HG02884 (cell line): ENCODE measurements around the gene CLIC4.
"Not testable (repeated sequence)": the region's sequence is repeated elsewhere in the genome, so short reads cannot be mapped to it uniquely, and the experiment has no call there.

Experiments used
- ATAC-seq: cut with Tn5 transposase; IDR thresholded peaks from one replicate; pipeline ENCODE4 v1.9.1; 2021; ENCODE audit warnings: mild to moderate bottlenecking, moderate library complexity; ENCODE audit not compliant: unreplicated experiment

The CLIC4 gene

DNA sequence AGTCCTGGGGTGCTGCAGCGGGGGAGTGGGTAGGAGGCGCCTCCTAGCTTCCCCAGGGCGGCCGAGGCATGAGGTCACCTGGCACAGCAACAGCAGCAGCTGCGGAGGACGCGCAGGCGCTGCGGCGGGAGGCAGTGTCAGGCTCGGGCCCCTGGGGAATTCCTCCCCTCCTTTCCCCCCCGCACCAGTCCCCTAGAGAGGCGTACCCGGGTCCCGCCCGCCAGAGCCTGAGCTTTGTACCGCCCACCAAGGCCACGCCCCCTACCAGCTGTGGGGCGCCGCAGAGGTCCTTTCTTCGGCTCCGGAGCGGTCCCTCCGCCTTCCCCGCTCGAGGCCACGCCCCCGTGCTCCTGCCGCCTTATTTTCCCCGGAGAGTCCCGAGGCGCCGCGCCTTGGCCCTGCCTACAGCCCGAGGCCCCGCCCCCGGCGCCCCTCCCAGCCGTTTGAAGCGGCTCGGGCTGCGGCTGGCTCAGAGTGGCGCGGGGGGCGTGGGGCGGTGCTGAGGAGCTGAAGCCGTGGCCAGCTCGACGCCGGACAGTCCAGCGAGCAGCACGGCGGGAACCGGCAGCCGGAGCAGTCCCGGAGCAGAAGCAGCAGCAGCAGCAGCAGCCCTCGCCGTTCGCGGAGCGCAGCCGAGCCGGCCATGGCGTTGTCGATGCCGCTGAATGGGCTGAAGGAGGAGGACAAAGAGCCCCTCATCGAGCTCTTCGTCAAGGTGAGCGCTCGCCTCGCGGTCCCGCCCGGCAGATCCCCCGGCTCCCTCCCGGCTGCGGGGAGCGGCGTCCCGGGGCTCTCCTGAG is at the start of gene CLIC4:
Gene CLIC4 (plus strand): TSS at position 537 of the 800 bp plus-strand sequence. CDS start 107 bp downstream, at position 644.
- peak; percentile 59 for ATAC-seq

GRCh38 chr1:24696041-24696755 is 49.0 kb upstream of the CLIC4 start:
- no peak for ATAC-seq

- ATAC-seq, result no peak
Observed at GRCh38 chr1:24696756-24697330, 48.4 kb upstream of the CLIC4 start.

GRCh38 chr1:24697453-24698001 is 47.7 kb upstream of the CLIC4 start:
- not testable (repeated sequence) for ATAC-seq

- ATAC-seq, result not testable (repeated sequence)
Observed at GRCh38 chr1:24698326-24698725, 46.9 kb upstream of the CLIC4 start.

DNA sequence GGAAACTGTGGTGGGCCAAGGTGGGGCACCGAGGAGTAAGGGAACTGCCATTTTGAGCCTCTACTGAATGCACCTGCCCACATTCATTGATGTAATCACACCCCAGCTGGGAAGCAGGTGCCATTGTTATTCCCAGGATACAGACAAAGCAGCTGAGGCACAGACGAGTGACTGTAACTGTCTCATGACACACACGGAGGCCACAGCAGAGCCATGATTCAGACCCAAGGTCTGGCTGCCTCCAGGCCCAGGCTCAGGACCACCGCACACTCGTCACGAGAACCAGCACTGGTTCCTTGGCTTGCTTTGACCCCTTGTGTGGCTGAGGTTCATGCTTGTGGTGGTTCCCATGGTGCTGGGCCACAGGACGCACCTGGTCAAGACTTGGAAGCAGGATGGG is 45.6 kb upstream of the CLIC4 start:
- ATAC-seq, result no peak

- no peak for ATAC-seq
Observed at GRCh38 chr1:24702511-24703293, 42.5 kb upstream of the CLIC4 start.

- ATAC-seq, result no peak
Observed at GRCh38 chr1:24704411-24705259, 40.6 kb upstream of the CLIC4 start.

- peak; percentile 60 for ATAC-seq
Observed at GRCh38 chr1:24705260-24706073, 39.8 kb upstream of the CLIC4 start.

GRCh38 chr1:24706074-24706389 is 39.2 kb upstream of the CLIC4 start:
- not testable (repeated sequence) for ATAC-seq

DNA sequence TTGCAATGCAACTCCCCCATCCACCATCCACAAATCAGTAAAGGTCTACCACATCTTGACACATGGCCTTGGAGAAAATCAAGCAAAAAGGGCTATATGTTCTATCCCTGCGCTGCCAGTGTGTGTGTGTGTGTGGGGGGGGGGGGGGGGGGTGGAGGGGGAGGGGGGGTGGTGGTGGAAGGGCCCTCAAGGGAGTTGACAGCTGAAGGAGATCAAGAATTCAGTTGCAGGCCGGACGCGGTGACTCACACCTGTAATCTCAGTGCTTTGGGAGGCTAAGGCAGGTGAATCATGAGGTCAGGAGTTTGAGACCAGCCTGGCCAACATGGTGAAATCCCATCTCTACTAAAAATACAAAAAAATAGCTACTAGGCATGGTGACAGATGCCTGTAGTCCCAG is 37.6 kb upstream of the CLIC4 start:
- ATAC-seq, result no peak

DNA sequence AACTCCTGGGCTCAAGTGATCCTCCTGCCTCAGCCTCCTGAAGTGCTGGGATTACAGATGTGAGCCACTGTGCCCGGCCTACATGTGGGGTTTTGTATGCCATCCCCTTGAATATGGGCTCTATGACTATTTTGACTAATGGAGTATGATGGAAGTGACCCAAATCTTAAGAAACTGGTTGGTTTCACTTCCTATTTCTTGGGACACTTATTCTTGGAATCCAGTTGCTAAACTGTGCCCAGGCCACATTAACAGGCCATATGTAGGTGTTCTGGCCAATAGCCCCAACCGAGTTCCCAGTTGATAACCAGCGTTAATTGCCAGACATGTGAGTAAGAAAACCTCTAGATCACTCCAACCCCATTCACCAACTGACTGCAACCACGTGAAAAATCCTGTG is 36.3 kb upstream of the CLIC4 start:
- no peak for ATAC-seq

GRCh38 chr1:24709791-24710441 is 35.3 kb upstream of the CLIC4 start:
- ATAC-seq, result no peak

GRCh38 chr1:24711329-24711728 is 33.9 kb upstream of the CLIC4 start:
- ATAC-seq, result no peak

DNA sequence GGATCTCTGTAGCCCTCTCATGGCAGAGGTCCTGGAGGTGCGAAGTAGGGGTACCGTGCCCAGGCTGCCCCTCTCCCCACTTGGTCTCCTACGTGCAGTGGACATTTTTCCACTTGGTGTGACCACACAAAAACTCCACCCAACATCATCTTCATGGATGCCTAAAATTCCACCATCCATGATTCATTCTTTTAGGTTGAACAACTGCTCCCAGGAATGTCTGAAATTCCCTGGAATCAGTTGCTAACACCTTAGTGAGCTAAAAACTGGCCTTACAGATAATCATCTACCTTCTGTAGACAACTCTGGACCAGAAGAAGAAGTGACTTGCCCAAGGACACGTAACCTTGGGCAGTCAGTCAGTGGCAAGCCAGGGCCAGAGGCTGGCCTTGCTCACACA is 32.1 kb upstream of the CLIC4 start:
- no peak for ATAC-seq

DNA sequence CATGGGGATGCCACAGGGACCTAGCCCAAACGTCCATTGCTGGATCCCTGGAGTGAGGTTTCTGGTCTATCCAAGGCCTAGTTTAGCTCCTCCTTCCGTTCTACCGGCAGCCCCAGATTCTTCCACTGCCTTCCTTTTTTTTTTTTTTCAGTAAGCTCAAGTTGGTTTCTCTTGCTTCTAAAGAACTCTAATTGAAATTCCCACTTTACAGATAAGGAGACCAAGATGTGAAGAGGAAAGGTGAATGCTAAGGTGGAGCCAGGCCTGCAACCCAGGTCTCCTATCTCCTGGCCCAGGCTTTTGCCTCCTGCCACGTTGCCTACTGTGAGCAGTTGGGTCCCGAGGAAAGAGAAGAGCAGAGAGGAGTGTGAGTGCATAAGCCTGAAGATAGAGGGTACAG is 31.5 kb upstream of the CLIC4 start:
- ATAC-seq, result no peak

DNA sequence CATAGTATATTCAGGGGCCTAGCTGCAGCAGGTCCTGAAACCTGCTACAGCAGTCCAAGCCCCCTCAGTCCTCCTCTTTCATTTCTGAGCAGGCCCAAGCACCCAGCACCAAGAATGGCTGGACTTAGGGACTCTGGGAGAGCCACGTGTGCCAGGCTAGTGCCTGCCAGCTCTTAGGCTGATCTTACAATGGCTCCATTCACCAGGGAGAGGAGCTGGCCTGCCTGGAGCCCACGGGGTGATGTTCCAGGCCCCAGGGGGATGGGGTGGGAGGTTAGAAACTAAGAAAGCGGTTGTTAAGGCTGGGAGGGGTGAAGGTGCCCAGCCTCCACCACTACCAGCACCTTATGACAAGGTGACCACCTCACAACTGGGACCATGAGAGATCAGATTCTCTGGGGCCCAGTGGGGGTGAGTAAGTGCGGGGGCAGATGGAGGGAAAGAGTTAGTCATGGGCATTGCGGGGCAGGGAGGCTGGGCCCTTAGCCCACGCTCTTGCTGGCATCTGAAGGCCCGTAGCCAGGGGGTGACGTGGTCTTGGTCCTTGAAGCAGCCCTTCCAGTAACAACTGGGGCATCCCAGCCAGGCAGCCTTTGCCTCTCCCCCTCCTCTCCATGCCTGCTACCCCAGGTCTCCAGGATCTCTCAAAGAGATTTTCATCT is 30.3 kb upstream of the CLIC4 start:
- ATAC-seq, result no peak

DNA sequence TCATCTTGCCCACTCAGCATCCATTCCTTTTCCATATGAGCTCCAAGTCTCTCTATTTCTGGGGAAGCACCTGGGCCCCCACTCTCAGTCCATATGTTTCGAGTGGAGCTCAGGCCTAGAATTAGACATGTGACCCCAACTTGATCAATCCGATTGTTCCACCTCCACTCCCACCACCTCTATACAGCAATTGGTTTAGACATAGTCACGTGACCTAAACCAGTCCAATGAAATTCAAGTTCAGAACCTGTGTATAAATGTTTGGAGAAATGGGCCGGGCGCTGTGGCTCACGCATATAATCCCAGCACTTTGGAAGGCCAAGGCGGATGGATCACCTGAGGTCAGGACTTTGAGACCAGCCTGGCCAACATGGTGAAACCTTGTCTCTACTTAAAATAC is 29.6 kb upstream of the CLIC4 start:
- ATAC-seq, result no peak
